Measurements from ENCODE around the gene MUC5B.
"Not testable (repeated sequence)": the region's sequence is repeated elsewhere in the genome, so short reads cannot be mapped to it uniquely, and the experiment has no call there.

Gene MUC5B

GRCh38 chr11:1202776-1203504, 19.9 kb upstream of the MUC5B start:
- DNase-seq: peak; percentile 75

- DNase-seq: peak; percentile 2
Observed at GRCh38 chr11:1203505-1204271, 19.2 kb upstream of the MUC5B start.

DNA sequence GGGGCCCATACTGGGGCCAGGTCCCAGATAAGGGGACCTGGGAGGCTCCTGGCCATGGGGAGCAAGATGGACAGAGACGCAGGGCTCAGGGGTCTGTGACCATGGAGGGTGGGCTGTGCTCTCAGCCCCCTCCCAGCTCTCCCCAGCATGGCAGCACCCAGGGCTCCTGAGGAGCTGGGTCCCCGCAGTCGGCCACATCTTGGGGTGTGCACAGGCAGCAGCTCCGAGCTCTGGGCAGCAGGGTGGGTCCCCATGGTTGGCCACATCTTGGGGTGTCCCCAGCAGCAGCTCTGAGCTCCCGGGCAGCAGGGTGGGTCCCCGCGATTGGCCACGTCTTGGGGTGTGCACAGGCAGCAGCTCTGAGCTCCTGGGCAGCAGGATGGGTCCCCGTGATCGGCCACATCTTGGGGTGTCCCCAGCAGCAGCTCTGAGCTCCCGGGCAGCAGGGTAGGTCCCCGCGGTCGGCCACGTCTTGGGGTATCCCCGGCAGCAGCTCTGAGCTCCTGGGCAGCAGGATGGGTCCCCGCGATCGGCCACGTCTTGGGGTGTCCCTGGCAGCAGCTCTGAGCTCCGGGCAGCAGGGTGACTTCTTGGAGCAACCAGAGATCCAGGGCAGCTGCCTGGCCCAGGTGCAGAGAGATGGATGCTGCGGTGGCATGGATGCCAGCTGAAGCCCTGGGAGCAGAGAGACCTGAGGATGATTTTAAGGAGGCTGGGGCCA, 18.3 kb upstream of the MUC5B start:
- no peak for DNase-seq

- DNase-seq: peak; percentile 0
Observed at GRCh38 chr11:1205121-1205986, 17.5 kb upstream of the MUC5B start.

DNA sequence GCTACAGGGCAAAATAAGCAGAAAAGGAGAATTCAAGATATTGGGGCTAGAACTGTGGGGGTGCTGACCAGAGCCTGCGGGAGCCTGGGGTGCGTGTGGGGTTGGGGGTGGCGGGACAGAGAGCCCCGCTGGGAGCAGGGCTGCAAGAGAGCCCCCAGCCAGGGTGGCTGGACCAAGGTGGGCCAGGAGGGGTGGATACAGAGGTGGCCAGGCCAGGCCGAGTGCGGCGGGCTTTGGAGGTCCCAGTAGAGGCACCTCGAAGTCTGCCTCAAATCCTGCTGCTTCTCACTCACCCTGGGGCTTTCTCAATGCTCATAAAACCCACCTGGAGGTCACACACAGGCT, 16.9 kb upstream of the MUC5B start:
- no peak for DNase-seq

DNA sequence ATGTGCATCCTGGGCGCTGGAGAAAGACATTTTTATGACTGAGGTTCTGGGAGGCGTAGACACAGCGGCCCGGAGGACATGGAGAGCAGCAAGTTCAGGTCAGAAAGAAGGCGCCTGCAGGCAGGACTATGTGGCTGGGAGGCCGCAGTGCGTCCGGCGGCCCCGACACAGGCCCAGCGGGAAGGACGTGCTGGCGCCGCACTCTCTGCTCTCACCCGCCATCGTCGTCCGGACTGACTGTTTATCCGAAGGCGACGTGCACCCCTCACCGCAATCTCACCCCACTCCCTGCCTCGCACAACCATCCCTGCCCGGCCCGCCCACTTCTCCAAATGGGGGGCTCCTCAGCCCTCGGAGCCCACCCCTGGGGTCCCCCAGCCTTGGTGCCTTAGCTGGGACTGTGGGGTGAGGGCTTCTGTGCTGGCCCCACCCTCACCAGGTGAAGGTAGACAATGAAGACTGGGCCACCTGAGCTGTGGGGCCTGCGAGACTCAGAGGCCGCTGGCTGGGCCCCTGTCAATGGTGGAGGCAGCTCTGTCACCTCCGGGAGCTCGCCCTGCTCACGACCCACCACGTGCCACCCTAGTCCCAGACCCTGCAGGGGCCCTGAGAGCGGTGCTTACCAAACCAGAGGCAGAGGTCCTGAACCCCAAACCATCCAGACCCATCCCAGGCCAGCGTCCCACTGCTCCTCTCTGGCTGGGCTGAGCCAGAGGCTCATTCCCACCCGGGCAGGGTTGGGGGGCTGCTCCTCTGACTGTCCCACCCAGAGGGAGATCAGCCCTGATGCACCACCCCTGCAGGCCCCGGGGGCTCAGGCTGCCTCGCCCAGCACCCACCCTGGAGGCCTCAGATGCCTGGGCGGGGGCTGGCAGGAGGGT, 16.2 kb upstream of the MUC5B start:
- DNase-seq: no peak

- DNase-seq: no peak
Observed at GRCh38 chr11:1207401-1208143, 15.3 kb upstream of the MUC5B start.

GRCh38 chr11:1208144-1208393, 14.8 kb upstream of the MUC5B start:
- DNase-seq: no peak

DNA sequence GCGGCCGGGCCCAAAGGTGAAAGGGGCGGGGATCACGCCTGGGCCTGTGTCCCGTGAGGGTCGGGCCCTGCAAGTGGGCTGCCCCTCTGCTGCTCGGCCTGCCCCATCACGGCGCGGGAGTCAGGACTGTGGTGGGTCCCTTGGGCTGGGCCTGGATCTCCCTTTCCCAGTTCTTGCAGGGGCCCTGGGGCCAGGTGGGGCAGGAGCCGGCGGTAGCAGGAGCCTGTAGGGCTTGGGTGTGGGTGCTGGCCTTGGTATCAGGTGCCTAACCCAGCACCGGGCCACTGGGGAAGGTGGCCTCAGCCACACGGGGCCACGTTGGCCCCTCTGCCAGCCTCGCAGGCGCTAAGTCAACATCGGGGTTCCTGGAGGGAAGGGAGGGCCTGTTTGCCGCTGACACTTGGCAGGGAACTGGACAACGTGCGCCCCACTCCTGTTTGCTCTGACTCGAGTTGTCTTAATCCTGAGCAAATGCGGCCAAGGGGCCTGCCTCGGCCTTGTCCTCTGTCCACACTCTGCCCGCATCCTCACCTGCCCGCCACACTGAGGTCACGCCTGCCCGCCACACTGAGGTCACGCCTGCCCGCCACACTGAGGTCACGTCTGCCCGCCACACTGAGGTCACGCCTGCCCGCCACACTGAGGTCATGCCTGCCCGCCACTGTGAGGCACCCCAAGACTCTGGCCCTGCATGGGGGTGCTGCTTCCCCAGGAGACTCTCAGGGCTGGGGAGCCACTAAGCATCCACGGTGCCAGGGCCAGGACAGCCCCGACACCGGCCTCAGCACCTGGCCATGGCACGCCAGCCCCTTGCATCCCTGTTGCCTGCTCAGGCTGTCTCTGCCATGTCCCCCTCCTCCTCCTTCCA, 14.2 kb upstream of the MUC5B start:
- DNase-seq: no peak

- no peak for DNase-seq
Observed at GRCh38 chr11:1209371-1210057, 13.4 kb upstream of the MUC5B start.

- DNase-seq: no peak
Observed at GRCh38 chr11:1211838-1212237, 11.0 kb upstream of the MUC5B start.

DNA sequence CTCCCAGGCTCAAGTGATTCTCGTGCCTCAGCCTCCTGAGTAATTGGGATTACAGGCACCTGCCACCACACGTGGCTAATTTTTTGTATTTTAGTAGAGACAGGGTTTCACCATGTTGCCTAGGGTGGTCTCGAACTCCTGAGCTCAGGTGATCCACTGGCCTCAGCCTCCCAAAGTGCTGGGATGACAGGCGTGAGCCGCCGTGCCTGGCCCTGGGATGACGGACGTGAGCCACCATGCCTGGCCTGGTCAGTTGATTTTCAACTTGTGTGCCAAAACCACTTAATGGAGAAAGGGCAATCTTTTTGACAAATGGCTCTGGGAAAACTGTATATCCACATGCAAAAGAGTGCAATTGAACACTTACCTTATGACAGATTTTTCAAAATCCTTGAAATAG, 7.0 kb upstream of the MUC5B start:
- DNase-seq: not testable (repeated sequence)

DNA sequence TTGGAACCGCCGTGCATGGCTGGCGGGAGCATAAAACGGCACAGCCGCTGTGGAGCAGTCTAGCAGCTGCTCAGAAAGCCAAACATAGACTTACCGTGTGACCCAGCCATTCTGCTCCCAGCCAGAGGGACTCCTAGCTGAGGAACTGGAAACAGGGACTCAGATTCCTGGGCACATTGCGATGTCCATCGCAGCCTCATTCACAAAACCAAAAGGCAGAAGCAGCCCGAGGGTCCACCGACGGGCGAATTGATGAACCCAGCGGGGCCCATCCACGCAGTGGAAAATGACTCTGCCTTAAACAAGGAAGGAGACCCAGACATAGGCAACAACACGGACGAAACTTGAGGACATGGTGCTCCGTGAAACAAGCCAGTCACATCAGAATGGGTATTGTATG, 5.7 kb upstream of the MUC5B start:
- no peak for DNase-seq

- no peak for DNase-seq
Observed at GRCh38 chr11:1218256-1218787, 4.5 kb upstream of the MUC5B start.

DNA sequence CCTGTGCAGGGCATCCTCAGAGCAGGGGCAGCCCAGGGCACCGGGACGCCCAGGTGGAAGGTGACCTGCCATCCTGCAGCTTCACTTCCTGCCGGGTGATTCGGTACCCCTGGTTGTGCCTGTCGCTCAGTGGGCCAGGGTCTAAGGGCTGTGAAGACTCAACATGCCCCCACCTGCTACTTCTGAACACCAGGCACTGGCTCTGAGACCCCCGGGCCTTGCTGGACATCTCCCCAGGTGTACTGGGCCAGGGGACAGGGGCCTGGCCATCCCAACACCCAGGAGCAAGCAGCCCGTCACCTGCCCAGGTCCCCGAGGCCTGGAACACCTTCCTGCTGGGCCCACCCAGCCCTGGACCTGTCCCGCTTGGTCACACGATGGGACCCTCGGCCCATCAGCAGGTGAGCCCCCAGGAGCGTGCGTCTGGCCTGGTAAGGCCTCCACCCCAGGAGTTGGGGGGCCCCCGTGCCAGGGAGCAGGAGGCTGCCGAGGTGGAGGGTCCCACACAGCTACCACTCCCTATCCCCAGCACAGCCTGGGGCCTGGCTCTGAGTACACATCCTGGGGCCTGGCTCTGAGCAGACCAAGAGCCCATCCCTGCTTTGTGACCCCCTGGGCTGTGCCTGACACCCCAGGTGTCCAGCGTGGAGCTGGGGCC, 3.9 kb upstream of the MUC5B start:
- DNase-seq: no peak

GRCh38 chr11:1219446-1219833, 3.4 kb upstream of the MUC5B start:
- DNase-seq: no peak

GRCh38 chr11:1219834-1220815, 2.7 kb upstream of the MUC5B start:
- no peak for DNase-seq

Measured in stimulated activated CD4-positive, alpha-beta T cell treated with anti-CD3 and anti-CD28 coated beads, Interleukin-15, amount 100 ng/mL, for 24 hours (primary cell).